ENCODE data around the gene FGD3.
A peak's percentile ranks its signal among the peaks of the same experiment; 100 is the strongest.

FGD3 gene

GRCh38 chr9:92970467-92970923, 23.2 kb downstream of the FGD3 start:
- Histone ChIP-seq H3K27ac (ENCODE audit: low read length) (peak overlapping the region; percentile 77), H3K9me3 (ENCODE audit: insufficient read depth, low read depth, low read length) (no peaks in the 10 kb centered on the region), H3K36me3 (ENCODE audit: insufficient read depth, low read depth, low read length) (no peaks in the 10 kb centered on the region), H3K27me3 (ENCODE audit: insufficient read depth, low read length) (no peaks in the 10 kb centered on the region), H3K4me1 (ENCODE audit: insufficient read depth, low read length) (peaks cover 32% of the 10 kb centered on the region), H3K4me3 (ENCODE audit: low read length) (0 out of 2 replicates have a peak overlapping the region, but pooled peaks have one; percentile 5), H3K9ac (ENCODE audit: low read depth, low read length) (peak overlapping the region; percentile 58; the same call in 1 of the 2 replicates)

- H3K36me3 ChIP-seq (ENCODE audit: insufficient read depth, low read depth, low read length): no peaks in the 10 kb centered on the region
- no peaks in the 10 kb centered on the region for H3K27me3 ChIP-seq (ENCODE audit: insufficient read depth, low read length)
- H3K4me3 ChIP-seq (ENCODE audit: low read length): peak overlapping the region; percentile 5; the same call in 1 of the 2 replicates
- no peaks in the 10 kb centered on the region for H3K9me3 ChIP-seq (ENCODE audit: insufficient read depth, low read depth, low read length)
- peak overlapping the region; percentile 77 for H3K27ac ChIP-seq (ENCODE audit: low read length)
- peak overlapping the region; percentile 58; the same call in 1 of the 2 replicates for H3K9ac ChIP-seq (ENCODE audit: low read depth, low read length)
- peaks cover 32% of the 10 kb centered on the region for H3K4me1 ChIP-seq (ENCODE audit: insufficient read depth, low read length)
Observed at GRCh38 chr9:92971121-92971520, 23.8 kb downstream of the FGD3 start.

GRCh38 chr9:92971776-92972175, 24.5 kb downstream of the FGD3 start:
- peaks cover 32% of the 10 kb centered on the region for H3K4me1 ChIP-seq (ENCODE audit: insufficient read depth, low read length)

GRCh38 chr9:92973700-92974099, 26.4 kb downstream of the FGD3 start:
- H3K36me3 ChIP-seq (ENCODE audit: insufficient read depth, low read depth, low read length): no peaks in the 10 kb centered on the region

More at GRCh38 chr9:92971776-92972175, 24.5 kb downstream of the FGD3 start:
- Histone ChIP-seq H3K27ac (ENCODE audit: low read length) (peak overlapping the region; percentile 65), H3K36me3 (ENCODE audit: insufficient read depth, low read depth, low read length) (no peaks in the 10 kb centered on the region), H3K9ac (ENCODE audit: low read depth, low read length) (no peak overlapping the region), H3K9me3 (ENCODE audit: insufficient read depth, low read depth, low read length) (no peaks in the 10 kb centered on the region), H3K27me3 (ENCODE audit: insufficient read depth, low read length) (no peaks in the 10 kb centered on the region), H3K4me3 (ENCODE audit: low read length) (no peak overlapping the region)

GRCh38 chr9:92974161-92974661, 26.9 kb downstream of the FGD3 start:
- no peak overlapping the region for H3K4me3 ChIP-seq (ENCODE audit: low read length)
- H3K36me3 ChIP-seq (ENCODE audit: insufficient read depth, low read depth, low read length): no peaks in the 10 kb centered on the region
- no peak overlapping the region for H3K9ac ChIP-seq (ENCODE audit: low read depth, low read length)
- no peaks in the 10 kb centered on the region for H3K9me3 ChIP-seq (ENCODE audit: insufficient read depth, low read depth, low read length)
- no peaks in the 10 kb centered on the region for H3K27me3 ChIP-seq (ENCODE audit: insufficient read depth, low read length)
- no peak overlapping the region for H3K27ac ChIP-seq (ENCODE audit: low read length)
- H3K4me1 ChIP-seq (ENCODE audit: insufficient read depth, low read length): peaks cover 31% of the 10 kb centered on the region

More at GRCh38 chr9:92973700-92974099, 26.4 kb downstream of the FGD3 start:
- H3K4me3 ChIP-seq (ENCODE audit: low read length): no peak overlapping the region
- H3K4me1 ChIP-seq (ENCODE audit: insufficient read depth, low read length): peaks cover 32% of the 10 kb centered on the region
- no peaks in the 10 kb centered on the region for H3K9me3 ChIP-seq (ENCODE audit: insufficient read depth, low read depth, low read length)
- H3K27me3 ChIP-seq (ENCODE audit: insufficient read depth, low read length): no peaks in the 10 kb centered on the region
- H3K9ac ChIP-seq (ENCODE audit: low read depth, low read length): no peak overlapping the region
- no peak overlapping the region for H3K27ac ChIP-seq (ENCODE audit: low read length)

GRCh38 chr9:92974761-92975755, 27.7 kb downstream of the FGD3 start:
- Histone ChIP-seq H3K36me3 (ENCODE audit: insufficient read depth, low read depth, low read length) (no peaks in the 10 kb centered on the region), H3K9me3 (ENCODE audit: insufficient read depth, low read depth, low read length) (no peaks in the 10 kb centered on the region), H3K4me1 (ENCODE audit: insufficient read depth, low read length) (peaks cover 22% of the 10 kb centered on the region; the same call in 1 of the 2 replicates), H3K4me3 (ENCODE audit: low read length) (no peak overlapping the region), H3K9ac (ENCODE audit: low read depth, low read length) (no peak overlapping the region), H3K27ac (ENCODE audit: low read length) (no peak overlapping the region), H3K27me3 (ENCODE audit: insufficient read depth, low read length) (no peaks in the 10 kb centered on the region)

- H3K36me3 ChIP-seq (ENCODE audit: insufficient read depth, low read depth, low read length): no peaks in the 10 kb centered on the region
- H3K4me3 ChIP-seq (ENCODE audit: low read length): no peak overlapping the region
- peaks cover 11% of the 10 kb centered on the region; the same call in 1 of the 2 replicates for H3K4me1 ChIP-seq (ENCODE audit: insufficient read depth, low read length)
- H3K9ac ChIP-seq (ENCODE audit: low read depth, low read length): no peak overlapping the region
- H3K27me3 ChIP-seq (ENCODE audit: insufficient read depth, low read length): no peaks in the 10 kb centered on the region
- peaks cover 3% of the 10 kb centered on the region for H3K9me3 ChIP-seq (ENCODE audit: insufficient read depth, low read depth, low read length)
- no peak overlapping the region for H3K27ac ChIP-seq (ENCODE audit: low read length)
Observed at GRCh38 chr9:92976431-92976830, 29.1 kb downstream of the FGD3 start.

- Histone ChIP-seq H3K4me1 (ENCODE audit: insufficient read depth, low read length) (peaks cover 8% of the 10 kb centered on the region; the same call in 1 of the 2 replicates), H3K9me3 (ENCODE audit: insufficient read depth, low read depth, low read length) (peaks cover 11% of the 10 kb centered on the region), H3K27ac (ENCODE audit: low read length) (no peak overlapping the region), H3K9ac (ENCODE audit: low read depth, low read length) (no peak overlapping the region), H3K4me3 (ENCODE audit: low read length) (no peak overlapping the region), H3K36me3 (ENCODE audit: insufficient read depth, low read depth, low read length) (no peaks in the 10 kb centered on the region), H3K27me3 (ENCODE audit: insufficient read depth, low read length) (no peaks in the 10 kb centered on the region)
Observed at GRCh38 chr9:92977279-92977678, 30.0 kb downstream of the FGD3 start.

GRCh38 chr9:92978345-92978875, 31.1 kb downstream of the FGD3 start:
- Histone ChIP-seq H3K27ac (ENCODE audit: low read length) (no peak overlapping the region), H3K9me3 (ENCODE audit: insufficient read depth, low read depth, low read length) (peaks cover 22% of the 10 kb centered on the region), H3K9ac (ENCODE audit: low read depth, low read length) (no peak overlapping the region), H3K4me3 (ENCODE audit: low read length) (no peak overlapping the region; the same call in 1 of the 2 replicates), H3K36me3 (ENCODE audit: insufficient read depth, low read depth, low read length) (no peaks in the 10 kb centered on the region), H3K4me1 (ENCODE audit: insufficient read depth, low read length) (peaks cover 4% of the 10 kb centered on the region; the same call in 1 of the 2 replicates), H3K27me3 (ENCODE audit: insufficient read depth, low read length) (no peaks in the 10 kb centered on the region)

GRCh38 chr9:92979283-92980056, 32.1 kb downstream of the FGD3 start:
- Histone ChIP-seq H3K4me1 (ENCODE audit: insufficient read depth, low read length) (peaks cover 4% of the 10 kb centered on the region; the same call in 1 of the 2 replicates), H3K9ac (ENCODE audit: low read depth, low read length) (no peak overlapping the region), H3K27me3 (ENCODE audit: insufficient read depth, low read length) (no peaks in the 10 kb centered on the region), H3K4me3 (ENCODE audit: low read length) (no peak overlapping the region), H3K27ac (ENCODE audit: low read length) (no peak overlapping the region), H3K36me3 (ENCODE audit: insufficient read depth, low read depth, low read length) (no peaks in the 10 kb centered on the region), H3K9me3 (ENCODE audit: insufficient read depth, low read depth, low read length) (peaks cover 33% of the 10 kb centered on the region)
